AG09319 (cell line): ENCODE results near the gene GNAT1.
A peak's percentile ranks its signal among the peaks of the same experiment; 100 is the strongest.

Experiments used
- DNase-seq: peaks from one replicate; pipeline ENCODE4 v3.0.0-alpha.2; 2010; ENCODE audit warnings: low read depth; ENCODE audit errors: extremely low read depth
- CTCF ChIP-seq: IDR thresholded peaks from 2 replicates; pipeline ENCODE4 v1.5.1; 2011; ENCODE audit warnings: low read depth, mild to moderate bottlenecking, inconsistent platforms, low read length, moderate library complexity

GNAT1 gene

GRCh38 chr3:50245251-50245745 lies 53.9 kb downstream of the GNAT1 start:
- DNase-seq = no peak
- no peak for TF ChIP-seq CTCF

GRCh38 chr3:50245831-50246516 lies 54.6 kb downstream of the GNAT1 start:
- peak; percentile 100 for TF ChIP-seq CTCF
- no peak for DNase-seq

- DNase-seq = no peak
- no peak for TF ChIP-seq CTCF
Measured at GRCh38 chr3:50246517-50246954, 55.1 kb downstream of the GNAT1 start.
